ENCODE data around the gene FAM72B.
"Not testable (repeated sequence)": the region's sequence is repeated elsewhere in the genome, so short reads cannot be mapped to it uniquely, and the experiment has no call there.

Gene FAM72B

GRCh38 chr1:121184290-121185127 lies at the start of gene FAM72B, which contains the start of gene SRGAP2C:
Gene FAM72B (minus strand): TSS chr1:121184340. CDS start chr1:121183489, 851 bp downstream.
Gene SRGAP2C (plus strand): TSS chr1:121184975. CDS start chr1:121187447, 2,472 bp downstream.
- H3K27me3 Mint-ChIP-seq; H3K4me1 Mint-ChIP-seq (ENCODE audit: low read depth); H3K9me3 Mint-ChIP-seq (ENCODE audit: low read depth): not testable (repeated sequence)

DNA sequence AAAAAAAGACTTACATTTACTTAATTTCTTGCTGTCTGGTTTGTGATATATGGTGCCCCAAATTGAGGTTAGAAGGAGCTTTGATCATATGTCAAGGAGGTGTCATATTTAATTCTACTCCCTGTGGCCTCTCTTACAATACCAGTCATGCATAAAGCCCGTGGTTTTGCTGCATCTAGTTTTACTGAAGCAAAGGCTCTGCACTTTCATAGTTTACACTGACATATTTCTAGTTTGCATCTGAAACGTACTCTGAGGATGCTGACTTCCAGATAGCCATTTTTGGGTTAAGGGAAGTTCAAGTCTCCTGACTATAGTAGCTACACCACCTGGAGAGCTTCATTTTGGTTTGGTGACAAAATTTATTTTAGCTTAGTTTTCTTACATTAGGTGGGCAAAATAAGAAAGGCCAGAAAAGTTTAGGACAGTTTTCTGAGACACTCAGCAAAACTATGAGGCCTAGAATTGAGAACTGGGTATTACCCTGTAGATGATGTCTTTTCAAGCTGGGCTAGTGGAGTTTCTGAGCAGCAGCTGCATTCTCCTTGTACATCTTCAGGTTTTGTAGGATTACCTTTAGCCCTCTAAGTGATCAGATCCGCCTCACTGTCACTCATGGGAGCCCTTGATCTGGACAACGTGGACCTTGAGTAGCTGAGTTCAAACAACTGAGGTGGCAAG lies 48.4 kb upstream of the FAM72B start:
- H3K4me3 Mint-ChIP-seq, H3K36me3 Mint-ChIP-seq: not testable (repeated sequence)

More at GRCh38 chr1:121184290-121185127, at the start of gene FAM72B, which contains the start of gene SRGAP2C:
- peak within 1 kb of the TSS; percentile 92 for H3K4me3 Mint-ChIP-seq
- H3K27ac Mint-ChIP-seq: peak within 1 kb of the TSS; percentile 87
- not testable (repeated sequence) for H3K36me3 Mint-ChIP-seq

DNA sequence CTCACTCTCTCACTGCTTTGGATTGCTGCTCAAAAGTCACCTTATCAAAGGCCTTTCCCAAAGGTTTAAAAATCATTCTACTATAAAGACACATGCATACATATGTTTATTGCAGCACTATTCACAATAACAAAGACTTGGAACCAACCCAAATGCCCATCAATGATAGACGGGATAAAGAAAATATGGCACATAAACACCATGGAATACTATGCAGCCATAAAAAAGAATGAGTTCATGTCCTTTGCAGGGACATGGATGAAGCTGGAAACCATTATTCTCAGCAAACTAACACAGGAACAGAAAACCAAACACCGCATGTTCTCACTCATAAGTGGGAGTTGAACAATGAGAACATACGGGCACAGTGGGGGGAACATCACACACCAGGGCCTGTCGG lies 46.5 kb upstream of the FAM72B start:
- H3K4me3 Mint-ChIP-seq; H3K36me3 Mint-ChIP-seq; H3K4me1 Mint-ChIP-seq (ENCODE audit: low read depth); H3K27me3 Mint-ChIP-seq; H3K27ac Mint-ChIP-seq; H3K9me3 Mint-ChIP-seq (ENCODE audit: low read depth): not testable (repeated sequence)

More for the DNA sequence above, 48.4 kb upstream of the FAM72B start:
- not testable (repeated sequence) for H3K27ac Mint-ChIP-seq; H3K4me1 Mint-ChIP-seq (ENCODE audit: low read depth); H3K27me3 Mint-ChIP-seq; H3K9me3 Mint-ChIP-seq (ENCODE audit: low read depth)

DNA sequence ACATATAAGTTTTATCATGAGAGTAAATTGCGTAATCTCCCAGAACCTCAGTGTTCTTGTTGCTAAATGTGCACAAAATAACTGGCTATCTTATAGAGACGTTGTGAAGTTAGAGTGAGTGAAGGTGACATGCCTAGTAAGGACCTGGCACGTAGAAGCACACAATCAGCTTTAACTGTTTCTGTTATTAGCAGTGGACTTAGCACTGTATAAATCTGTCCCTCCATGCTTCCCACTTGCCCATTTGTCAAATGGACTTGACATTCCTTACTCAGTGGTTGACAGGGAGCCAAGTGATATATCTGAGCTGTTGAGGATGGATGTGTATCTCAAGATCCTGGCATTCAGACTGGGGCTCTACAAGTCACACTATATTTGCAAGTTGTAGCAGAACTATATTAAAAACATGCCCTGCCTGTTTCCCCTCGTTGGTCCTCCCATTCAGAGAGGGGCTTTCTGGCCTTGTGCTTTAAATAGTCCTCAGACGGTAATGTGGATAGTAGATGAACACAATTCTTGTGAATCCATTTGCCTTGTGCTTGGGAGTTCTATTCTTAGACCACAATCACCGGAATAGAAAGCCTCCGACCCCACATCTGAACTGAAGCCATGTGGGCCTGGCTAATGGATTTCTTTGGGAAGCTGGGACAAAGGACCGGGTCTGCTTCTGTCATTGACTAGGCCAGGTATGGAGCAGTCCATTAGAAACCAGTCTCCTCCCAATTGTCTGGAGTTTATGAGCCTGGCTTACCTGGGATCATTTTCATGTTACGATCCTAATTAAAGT lies 43.6 kb upstream of the FAM72B start:
- not testable (repeated sequence) for H3K36me3 Mint-ChIP-seq; H3K9me3 Mint-ChIP-seq (ENCODE audit: low read depth); H3K27ac Mint-ChIP-seq; H3K4me1 Mint-ChIP-seq (ENCODE audit: low read depth); H3K27me3 Mint-ChIP-seq; H3K4me3 Mint-ChIP-seq

- not testable (repeated sequence) for H3K27ac Mint-ChIP-seq; H3K4me1 Mint-ChIP-seq (ENCODE audit: low read depth); H3K4me3 Mint-ChIP-seq; H3K36me3 Mint-ChIP-seq; H3K27me3 Mint-ChIP-seq; H3K9me3 Mint-ChIP-seq (ENCODE audit: low read depth)
Observed at GRCh38 chr1:121226925-121227324, 42.8 kb upstream of the FAM72B start.

GRCh38 chr1:121226295-121226904 lies 42.3 kb upstream of the FAM72B start:
- H3K36me3 Mint-ChIP-seq: not testable (repeated sequence)

GRCh38 chr1:121224714-121225113 lies 40.6 kb upstream of the FAM72B start:
- H3K27ac Mint-ChIP-seq, H3K36me3 Mint-ChIP-seq: not testable (repeated sequence)

More at GRCh38 chr1:121226295-121226904, 42.3 kb upstream of the FAM72B start:
- H3K27ac Mint-ChIP-seq; H3K9me3 Mint-ChIP-seq (ENCODE audit: low read depth); H3K27me3 Mint-ChIP-seq; H3K4me1 Mint-ChIP-seq (ENCODE audit: low read depth); H3K4me3 Mint-ChIP-seq: not testable (repeated sequence)

DNA sequence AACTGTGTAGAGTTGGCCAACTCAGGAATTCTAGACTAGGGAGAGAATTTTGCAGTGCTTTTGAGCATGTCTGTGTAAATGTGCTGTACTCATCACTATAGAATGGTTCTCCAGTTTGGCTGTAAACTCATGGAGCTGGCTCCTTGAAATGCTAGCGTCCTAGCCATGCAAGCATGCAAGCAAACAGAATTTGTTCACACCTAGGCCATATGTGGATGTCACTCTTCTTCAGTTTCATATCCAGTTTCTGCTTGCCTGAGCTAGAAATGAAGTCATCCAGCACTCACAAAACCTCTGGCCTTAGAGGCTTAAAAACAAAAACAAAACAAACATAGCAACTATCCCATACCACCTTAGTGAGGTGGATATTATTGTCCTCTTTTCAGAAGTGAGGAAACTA lies 37.6 kb upstream of the FAM72B start:
- H3K4me1 Mint-ChIP-seq (ENCODE audit: low read depth); H3K27ac Mint-ChIP-seq; H3K36me3 Mint-ChIP-seq; H3K27me3 Mint-ChIP-seq; H3K9me3 Mint-ChIP-seq (ENCODE audit: low read depth); H3K4me3 Mint-ChIP-seq: not testable (repeated sequence)

More at GRCh38 chr1:121224714-121225113, 40.6 kb upstream of the FAM72B start:
- H3K9me3 Mint-ChIP-seq (ENCODE audit: low read depth); H3K4me1 Mint-ChIP-seq (ENCODE audit: low read depth); H3K27me3 Mint-ChIP-seq; H3K4me3 Mint-ChIP-seq: not testable (repeated sequence)

- H3K27ac Mint-ChIP-seq; H3K4me3 Mint-ChIP-seq; H3K4me1 Mint-ChIP-seq (ENCODE audit: low read depth); H3K36me3 Mint-ChIP-seq; H3K27me3 Mint-ChIP-seq; H3K9me3 Mint-ChIP-seq (ENCODE audit: low read depth): not testable (repeated sequence)
Observed at GRCh38 chr1:121216676-121217075, 32.5 kb upstream of the FAM72B start.

DNA sequence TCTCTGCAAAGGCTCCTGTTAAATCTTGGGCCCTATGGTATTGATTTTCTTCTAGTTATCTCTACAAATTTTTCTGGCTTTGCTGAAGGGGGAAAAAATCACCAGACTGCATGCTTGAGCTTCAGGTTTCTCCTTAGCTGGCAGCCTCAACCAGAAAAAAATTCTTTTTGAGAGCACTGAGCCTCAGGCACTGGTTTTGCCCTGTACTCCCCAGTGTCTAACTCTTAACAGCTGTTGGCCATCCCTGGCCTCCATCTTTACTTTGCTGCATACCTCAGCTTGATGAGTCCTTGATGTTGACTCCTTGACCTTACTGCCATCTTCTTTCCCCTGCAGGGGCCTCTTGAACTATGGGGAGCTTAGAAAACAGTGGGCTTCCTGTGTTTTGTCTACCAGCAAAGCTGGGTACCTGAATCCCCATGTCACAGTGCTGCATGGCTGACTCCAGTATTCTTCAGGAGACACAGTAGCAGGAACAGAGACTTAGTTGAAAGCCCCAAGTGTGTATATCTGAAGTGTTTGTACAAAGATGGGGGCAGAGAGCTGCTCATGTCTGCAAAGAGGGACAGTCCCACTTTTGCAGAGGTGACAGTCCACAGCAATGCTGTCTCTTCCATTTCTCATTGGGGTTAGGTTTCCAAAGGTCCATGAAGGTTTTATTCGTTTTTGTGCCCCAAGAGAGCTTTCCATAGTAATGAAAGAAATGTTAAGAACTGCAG lies 31.7 kb upstream of the FAM72B start:
- H3K36me3 Mint-ChIP-seq; H3K27ac Mint-ChIP-seq; H3K4me1 Mint-ChIP-seq (ENCODE audit: low read depth); H3K4me3 Mint-ChIP-seq; H3K27me3 Mint-ChIP-seq; H3K9me3 Mint-ChIP-seq (ENCODE audit: low read depth): not testable (repeated sequence)

- H3K27ac Mint-ChIP-seq; H3K27me3 Mint-ChIP-seq; H3K4me1 Mint-ChIP-seq (ENCODE audit: low read depth); H3K4me3 Mint-ChIP-seq; H3K9me3 Mint-ChIP-seq (ENCODE audit: low read depth); H3K36me3 Mint-ChIP-seq: not testable (repeated sequence)
Observed at GRCh38 chr1:121214544-121215156, 30.5 kb upstream of the FAM72B start.

DNA sequence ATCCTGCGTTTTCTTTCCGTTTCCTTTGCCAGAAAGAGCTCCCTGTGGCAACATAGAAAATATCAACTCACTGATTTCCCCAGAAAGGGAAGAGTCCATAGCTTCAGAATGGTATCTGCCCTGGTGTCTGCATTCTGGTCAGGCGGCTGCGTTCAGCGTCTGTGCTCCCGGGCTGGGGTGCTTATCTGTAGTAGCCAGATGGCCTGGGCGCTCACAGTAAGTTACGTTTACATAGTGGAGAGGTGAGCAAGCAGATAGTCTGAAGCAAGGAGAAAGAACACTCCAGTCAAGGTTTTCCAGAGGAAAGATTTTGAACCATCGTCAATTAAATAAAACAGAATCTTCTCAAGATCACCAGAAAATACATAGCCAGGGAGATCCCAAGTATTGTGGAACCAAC lies 29.4 kb upstream of the FAM72B start:
- H3K4me3 Mint-ChIP-seq; H3K27me3 Mint-ChIP-seq; H3K9me3 Mint-ChIP-seq (ENCODE audit: low read depth); H3K4me1 Mint-ChIP-seq (ENCODE audit: low read depth); H3K27ac Mint-ChIP-seq; H3K36me3 Mint-ChIP-seq: not testable (repeated sequence)

DNA sequence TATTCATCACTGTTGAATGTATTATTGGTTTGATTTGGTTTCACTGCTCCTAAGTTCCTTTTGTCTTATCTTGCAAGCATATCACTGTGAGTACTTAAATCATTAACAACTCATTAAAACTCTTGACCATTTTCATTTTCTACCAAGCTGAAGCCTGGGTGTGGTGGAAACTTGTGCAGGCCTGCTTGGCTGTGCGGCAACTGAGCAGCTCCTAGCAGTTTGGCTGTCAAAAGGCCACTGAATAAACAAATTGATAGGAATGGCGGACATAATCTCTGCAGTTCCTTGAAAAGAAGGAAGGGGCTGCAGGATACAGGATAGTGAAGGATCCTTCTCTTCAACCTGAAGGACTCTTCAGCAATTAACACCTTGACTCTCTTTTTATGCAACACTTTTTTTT lies 26.6 kb upstream of the FAM72B start:
- not testable (repeated sequence) for H3K4me1 Mint-ChIP-seq (ENCODE audit: low read depth); H3K27me3 Mint-ChIP-seq; H3K9me3 Mint-ChIP-seq (ENCODE audit: low read depth); H3K27ac Mint-ChIP-seq; H3K36me3 Mint-ChIP-seq; H3K4me3 Mint-ChIP-seq

GRCh38 chr1:121208375-121208774 lies 24.2 kb upstream of the FAM72B start:
- H3K4me1 Mint-ChIP-seq (ENCODE audit: low read depth); H3K27ac Mint-ChIP-seq; H3K9me3 Mint-ChIP-seq (ENCODE audit: low read depth); H3K4me3 Mint-ChIP-seq; H3K27me3 Mint-ChIP-seq; H3K36me3 Mint-ChIP-seq: not testable (repeated sequence)
